Heart left ventricle (tissue), 16 donors: ENCODE results near the gene GPR15. TPM values are rescaled to one million over a fixed set of nuclear protein-coding genes. Genes with fewer than 3 reads are reported as not detected.

Experiments used
- ATAC-seq, 4 donors: fragments of 200-7000 bp; cut with Tn5 transposase; one replicate each; pipeline ENCODE4 v1.9.1; 2020 to 2022; ENCODE audit warnings: moderate library complexity in 4 of 4, mild to moderate bottlenecking in 3 of 4, moderate number of reproducible peaks in 1 of 4
- DNase-seq, 5 donors: peaks; one replicate each; pipeline ENCODE4 v3.0.0-alpha.2; 2020
- H3K27ac ChIP-seq, 12 donors: fragments of 200-600 bp; sonication (generic) in 4 of 12; one replicate each; pipeline versions ENCODE4 v1.5.0 to v1.8.0; 2016 to 2022; ENCODE audit warnings: mild to moderate bottlenecking in 2 of 12
- H3K27me3 ChIP-seq, 9 donors: fragments of 200-600 bp; sonication (generic) in 2 of 9; one replicate each; pipeline versions ENCODE4 v1.5.1 to v1.8.0; 2016 to 2022; ENCODE audit warnings: mild to moderate bottlenecking in 3 of 9
- H3K36me3 ChIP-seq, 9 donors: fragments of 200-600 bp; sonication (generic) in 2 of 9; one replicate each; pipeline versions ENCODE4 v1.5.0 to v1.8.0; 2018 to 2022; ENCODE audit warnings: mild to moderate bottlenecking in 2 of 9
- H3K4me1 ChIP-seq, 12 donors: fragments of 200-600 bp; sonication (generic) in 4 of 12; one replicate each; pipeline versions ENCODE4 v1.5.0 to v1.8.0; 2016 to 2022; ENCODE audit warnings: mild to moderate bottlenecking in 3 of 12
- H3K4me3 ChIP-seq, 12 donors: fragments of 200-600 bp; sonication (generic) in 4 of 12; one replicate each; pipeline versions ENCODE4 v1.5.0 to v1.8.0; 2017 to 2022; ENCODE audit warnings: mild to moderate bottlenecking in 9 of 12, moderate library complexity in 4 of 12
- H3K9me3 ChIP-seq, 12 donors: fragments of 200-600 bp; sonication (generic) in 4 of 12; one replicate each; pipeline versions ENCODE4 v1.5.0 to v1.8.0; 2016 to 2022; ENCODE audit warnings: mild to moderate bottlenecking in 1 of 12
- CTCF ChIP-seq, 12 donors: fragments of 200-600 bp; sonication (generic) in 4 of 12; IDR thresholded peaks; one replicate each; pipeline versions ENCODE4 v1.5.0 to v1.8.0; 2018 to 2022; ENCODE audit warnings: antibody characterized with exemption in 12 of 12, mild to moderate bottlenecking in 5 of 12
- POLR2A ChIP-seq, 2 donors: fragments of 450-650 bp; IDR thresholded peaks; one replicate each; pipeline ENCODE4 v1.6.1; 2017; ENCODE audit warnings: antibody characterized with exemption in 2 of 2, mild to moderate bottlenecking in 2 of 2, moderate library complexity in 2 of 2
- WGBS, 4 donors: extraction: QIAGEN DNeasy Blood & Tissue Kit in 2 of 4; methylation state at CpG; one replicate each; pipeline versions ENCODE4 v1.1.5 to v1.1.7; 2013 to 2018; 5-methylcytosine and 5-hydroxymethylcytosine counted together
- intact Hi-C, 10 donors: fragments of 100-400 bp; cut with DNase I; formaldehyde crosslinking; loops; one replicate each; pipeline versions ENCODE4 v1.11.1 to v1.14.2; 2022
- polyA plus RNA-seq, 2 donors: library from polyadenylated mRNA; stranded (reverse); fragments of 200-250 nt; gene quantifications; one replicate each; pipeline ENCODE4 v1.2.3, GENCODE V29; 2013
- total RNA-seq, 9 donors: library from RNA; depleted of rRNA in 2 of 9; stranded (reverse); fragments of >200 nt in 2 of 9; fragmentation: NEBNext Ultra II Directional in 3 of 9; extraction: Animal tissue kit (Norgen Biotek cat#: 25700) in 3 of 9; gene quantifications; one replicate each; pipeline versions ENCODE4 v1.1.0 to v1.2.4, GENCODE V29; 2016 to 2023
- donor health status: ischemic (EF 13 %, LVEDD 7.1; RV severe dilation, severe dysfunction).
- donor health status: healthy with polysubstance abuse.
- donor health status: DM: no; HTN: yes; CAD: no.
- donor health status: DM: no; HTN: no; CAD: no.
- donor health status: ischemic (EF 25% LVEDD 6.9; RV normal size, moderate dysfunction).
- donor health status: ischemic (EF 25% LVEDD 5.7; RV mildly dilated, moderate dysfunction).
- donor health status: healthy.
- donor health status: DM: yes; HTN: yes; CAD: no.
- donor health status: ischemic (EF 35%, LVEDD 5.7; RV mildly dilated, moderate dysfunction).
- donor health status: nonischemic (EF 11% LVEDD 7.7; RV severe dilation, severe dysfunction).
- donor health status: DM: yes; HTN: yes; CAD: no.
- donor health status: PGD.
- donor health status: ischemic (EF 29% LVEDD 5.4; RV normal size, mild dysfunction).
- donor health status: nonischemic (EF 23%, LVEDD 6.1; RV moderate dilation, normal function).

GPR15 gene
- total and polyA plus RNA-seq, 11 donors, result not detected

GRCh38 chr3:98577178-98577895 is 45.6 kb downstream of the GPR15 start:
- intact Hi-C loops, result loop anchor here in 2 of 10 donors (10.0 kb wide), 2 partner anchors 523 to 543 kb away; partner anchors contain the start of gene GABRR3 (in 1 of the 2)
- peaks cover 0 to 60% (median 50%) of the 10 kb centered on the region in 9 donors for H3K36me3 ChIP-seq

GRCh38 chr3:98580401-98581386 is 48.9 kb downstream of the GPR15 start:
- Histone ChIP-seq H3K36me3 (peaks cover 0 to 87% (median 56%) of the 10 kb centered on the region in 9 donors), H3K4me1 (peaks cover 0 to 12% (median 0%) of the 10 kb centered on the region in 12 donors), H3K27me3 (no peaks in the 10 kb centered on the region), H3K9me3 (no peaks in the 10 kb centered on the region), H3K27ac (no peak overlapping the region), H3K4me3 (no peak overlapping the region)
- 85 to 94% (median 92%) methylated on average over 8 of the region's 8 CpGs for WGBS, 4 donors
- intact Hi-C loops, result no loop called here
- ATAC-seq (no peak), DNase-seq (no peak)
- TF ChIP-seq POLR2A (IDR thresholded peaks at IDR 0.05) (no peak), CTCF (IDR thresholded peaks at IDR 0.05) (no peak)

More at GRCh38 chr3:98577178-98577895, 45.6 kb downstream of the GPR15 start:
- H3K4me3 ChIP-seq, result no peak overlapping the region
- no peak for TF ChIP-seq POLR2A (IDR thresholded peaks at IDR 0.05)
- no peak for TF ChIP-seq CTCF (IDR thresholded peaks at IDR 0.05)
- H3K4me1 ChIP-seq, result no peaks in the 10 kb centered on the region
- ATAC-seq, result no peak
- no peaks in the 10 kb centered on the region for H3K27me3 ChIP-seq
- H3K27ac ChIP-seq, result no peak overlapping the region
- 74 to 76% (median 76%) methylated on average over 4 of the region's 4 CpGs for WGBS, 4 donors
- H3K9me3 ChIP-seq, result no peaks in the 10 kb centered on the region
- no peak for DNase-seq

GRCh38 chr3:98581474-98581873 is 49.7 kb downstream of the GPR15 start:
- H3K4me1 ChIP-seq, result peaks cover 0 to 12% (median 0%) of the 10 kb centered on the region in 12 donors
- H3K27ac ChIP-seq, result no peak overlapping the region
- intact Hi-C loops, result no loop called here
- peaks cover 0 to 90% (median 63%) of the 10 kb centered on the region in 9 donors for H3K36me3 ChIP-seq
- 95 to 100% (median 96%) methylated on average over 1 of the region's 1 CpG for WGBS, 4 donors
- ATAC-seq (no peak), DNase-seq (no peak)
- no peaks in the 10 kb centered on the region for H3K9me3 ChIP-seq
- H3K4me3 ChIP-seq, result no peak overlapping the region
- TF ChIP-seq POLR2A (IDR thresholded peaks at IDR 0.05) (no peak), CTCF (IDR thresholded peaks at IDR 0.05) (no peak)
- no peaks in the 10 kb centered on the region for H3K27me3 ChIP-seq

- Histone ChIP-seq H3K9me3 (no peaks in the 10 kb centered on the region), H3K36me3 (peaks cover 0 to 90% (median 58%) of the 10 kb centered on the region in 9 donors), H3K27ac (no peak overlapping the region), H3K4me3 (no peak overlapping the region), H3K27me3 (no peaks in the 10 kb centered on the region), H3K4me1 (peaks cover 0 to 14% (median 0%) of the 10 kb centered on the region in 12 donors)
- intact Hi-C loops, result no loop called here
- no peak for ATAC-seq
- no peak for DNase-seq
- TF ChIP-seq POLR2A (IDR thresholded peaks at IDR 0.05) (no peak), CTCF (IDR thresholded peaks at IDR 0.05) (no peak)
- 95 to 99% (median 96%) methylated on average over 1 of the region's 1 CpG for WGBS, 4 donors
Observed at GRCh38 chr3:98582042-98582441, 50.3 kb downstream of the GPR15 start.
